ENCODE results near the gene SCIMP.
"Not testable (repeated sequence)": the region's sequence is repeated elsewhere in the genome, so short reads cannot be mapped to it uniquely, and the experiment has no call there.

SCIMP gene

GRCh38 chr17:5241861-5242671 is 7.4 kb upstream of the SCIMP start:
- H3K4me3 ChIP-seq (ENCODE audit: low read depth, low read length), result no peak overlapping the region
- DNase-seq (ENCODE audit: low read depth), result no peak

GRCh38 chr17:5239769-5240168 is 5.1 kb upstream of the SCIMP start:
- DNase-seq (ENCODE audit: low read depth); H3K4me3 ChIP-seq (ENCODE audit: low read depth, low read length): not testable (repeated sequence)

GRCh38 chr17:5238333-5238732 is 3.7 kb upstream of the SCIMP start:
- H3K4me3 ChIP-seq (ENCODE audit: low read depth, low read length), result no peak overlapping the region
- no peak for DNase-seq (ENCODE audit: low read depth)

DNA sequence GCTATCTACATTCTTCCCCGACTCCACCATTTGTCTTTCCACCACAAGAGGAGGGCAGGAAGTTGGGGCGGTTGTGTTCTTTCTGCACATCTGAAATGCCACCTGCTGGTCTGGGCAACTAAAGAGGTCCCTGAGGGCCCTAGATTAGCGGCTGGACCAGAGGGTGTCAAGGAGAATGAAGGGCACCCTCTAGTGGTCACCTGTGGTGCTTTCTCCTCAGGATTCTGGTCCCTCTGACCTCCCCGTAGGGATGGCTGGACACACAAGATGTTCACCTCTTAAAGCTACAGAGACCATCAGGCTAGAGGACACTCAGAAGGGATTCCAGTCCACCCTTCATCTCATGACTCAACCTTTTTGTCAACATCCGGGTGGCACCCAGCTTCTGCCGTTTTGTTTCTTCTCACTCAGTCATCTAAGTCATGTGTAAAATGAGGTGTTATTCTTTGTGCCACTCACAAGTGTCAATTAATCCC is 2.9 kb upstream of the SCIMP start:
- peak; percentile 5 for DNase-seq (ENCODE audit: low read depth)
- H3K4me3 ChIP-seq (ENCODE audit: low read depth, low read length), result no peak overlapping the region

DNA sequence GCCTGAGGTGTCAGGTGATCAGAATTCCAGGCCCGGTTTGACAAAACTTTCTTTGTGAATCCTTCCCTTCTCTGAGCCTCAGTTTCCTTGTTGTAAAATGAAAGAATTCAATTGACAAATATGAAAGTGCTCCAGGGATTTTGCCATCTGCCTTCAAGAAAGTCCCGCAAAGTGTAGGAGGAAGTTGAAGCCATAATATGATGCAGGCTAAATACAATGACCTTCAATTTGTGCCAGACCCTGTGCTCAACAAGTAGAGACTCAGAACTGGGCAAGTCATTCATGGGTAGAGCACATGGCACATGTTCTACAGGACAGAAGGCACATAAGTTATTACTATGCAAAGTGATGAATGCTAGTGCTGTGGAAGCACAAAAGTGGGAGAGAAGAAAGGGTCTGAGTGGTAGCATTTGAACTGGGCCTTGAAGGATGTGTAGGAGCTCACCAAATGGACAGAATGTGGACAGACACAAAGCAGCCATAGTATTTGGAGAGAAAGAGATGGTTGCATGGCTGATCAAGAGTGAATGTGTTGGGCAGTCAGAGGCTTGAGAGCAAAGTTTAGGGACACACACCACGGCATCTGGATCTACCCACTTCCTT is 2.4 kb upstream of the SCIMP start:
- no peak for DNase-seq (ENCODE audit: low read depth)
- no peak overlapping the region for H3K4me3 ChIP-seq (ENCODE audit: low read depth, low read length)

GRCh38 chr17:5233492-5233891 is 1.2 kb downstream of the SCIMP start:
- DNase-seq (ENCODE audit: low read depth); H3K4me3 ChIP-seq (ENCODE audit: low read depth, low read length): not testable (repeated sequence)

GRCh38 chr17:5226940-5227878 is 7.5 kb downstream of the SCIMP start:
- no peak for DNase-seq (ENCODE audit: low read depth)
- no peak overlapping the region for H3K4me3 ChIP-seq (ENCODE audit: low read depth, low read length)

GRCh38 chr17:5225668-5226457 is 8.8 kb downstream of the SCIMP start:
- DNase-seq (ENCODE audit: low read depth), result no peak
- no peak overlapping the region for H3K4me3 ChIP-seq (ENCODE audit: low read depth, low read length)

GRCh38 chr17:5221912-5222311 is 12.7 kb downstream of the SCIMP start:
- not testable (repeated sequence) for DNase-seq (ENCODE audit: low read depth); H3K4me3 ChIP-seq (ENCODE audit: low read depth, low read length)

DNA sequence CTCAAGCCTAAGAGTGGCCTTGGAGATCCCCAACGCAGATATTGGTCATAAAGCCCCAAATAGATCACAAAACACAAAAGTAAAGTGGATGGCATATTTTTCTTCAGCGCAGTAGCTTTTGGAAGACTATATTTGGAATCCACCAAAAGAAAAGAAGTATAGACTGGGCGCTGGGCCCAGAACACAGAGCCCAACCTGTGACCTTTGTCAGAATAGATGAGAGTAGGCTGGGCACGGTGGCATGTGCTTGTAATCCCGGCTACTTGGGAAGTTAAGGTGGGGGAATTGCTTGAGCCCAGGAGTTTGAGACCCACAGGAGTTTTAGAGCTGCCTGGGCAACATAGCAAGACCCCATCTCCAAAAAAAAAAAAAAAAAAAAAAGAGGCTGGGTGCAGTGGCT is 14.6 kb downstream of the SCIMP start:
- H3K4me3 ChIP-seq (ENCODE audit: low read depth, low read length), result no peak overlapping the region
- DNase-seq (ENCODE audit: low read depth), result no peak

GRCh38 chr17:5219536-5219935 is 15.1 kb downstream of the SCIMP start:
- no peak overlapping the region for H3K4me3 ChIP-seq (ENCODE audit: low read depth, low read length)
- DNase-seq (ENCODE audit: low read depth), result no peak

- not testable (repeated sequence) for H3K4me3 ChIP-seq (ENCODE audit: low read depth, low read length); DNase-seq (ENCODE audit: low read depth)
These were observed 17.1 kb downstream of the SCIMP start for GRCh38 chr17:5217562-5217961.

DNA sequence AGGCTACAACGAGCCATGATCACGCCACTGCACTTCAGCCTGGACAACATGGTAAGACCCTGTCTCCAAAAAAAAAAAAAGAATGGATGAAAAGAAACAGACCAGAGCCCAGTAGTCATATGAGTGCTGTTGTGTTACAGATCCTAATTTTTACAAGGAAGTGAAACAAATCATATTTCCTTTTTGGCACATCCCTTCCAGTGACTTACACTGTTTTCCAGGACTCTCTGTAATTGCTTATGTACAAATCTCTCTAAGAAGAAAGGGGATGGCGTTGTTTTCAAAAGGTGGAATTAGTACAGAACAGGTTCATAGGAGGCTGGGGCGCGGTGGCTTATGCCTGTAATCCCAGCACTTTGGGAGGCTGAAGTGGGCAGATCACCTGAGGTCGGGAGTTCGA is 23.2 kb downstream of the SCIMP start:
- no peak overlapping the region for H3K4me3 ChIP-seq (ENCODE audit: low read depth, low read length)
- no peak for DNase-seq (ENCODE audit: low read depth)

DNA sequence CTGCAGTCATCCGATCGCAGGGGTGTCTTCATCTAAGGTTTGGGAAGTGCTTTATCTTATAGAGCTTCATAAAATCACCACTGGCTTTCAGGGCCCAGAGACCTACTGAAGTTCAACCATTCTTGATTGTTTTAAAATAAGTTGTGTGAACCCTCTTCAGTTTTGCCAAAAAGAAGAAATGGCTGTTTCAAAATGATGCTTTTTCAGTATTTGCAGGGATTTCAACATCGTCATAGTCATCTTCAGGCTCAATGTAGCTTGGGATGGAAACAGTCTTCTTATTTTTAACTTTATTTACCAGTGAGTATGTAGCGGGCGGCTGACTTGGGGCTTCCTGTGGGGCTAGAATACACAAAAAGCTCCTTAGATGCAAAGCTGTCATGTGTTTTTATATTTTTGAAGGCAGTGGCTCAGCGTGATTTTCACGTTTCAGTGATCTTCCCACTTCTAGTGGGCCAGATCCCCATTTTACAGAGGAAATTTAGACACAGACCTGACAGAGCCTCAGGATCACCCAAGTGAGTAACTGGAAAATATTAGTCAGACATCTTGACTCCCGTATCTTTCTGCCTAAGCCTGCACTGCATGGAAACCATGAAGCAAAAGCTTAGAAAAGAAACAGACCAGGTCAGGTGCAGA is 23.9 kb downstream of the SCIMP start:
- DNase-seq (ENCODE audit: low read depth), result no peak
- H3K4me3 ChIP-seq (ENCODE audit: low read depth, low read length), result no peak overlapping the region

- no peak for DNase-seq (ENCODE audit: low read depth)
These were observed 24.6 kb downstream of the SCIMP start for GRCh38 chr17:5210091-5210490.

GRCh38 chr17:5209396-5209795 is 25.3 kb downstream of the SCIMP start:
- no peak overlapping the region for H3K4me3 ChIP-seq (ENCODE audit: low read depth, low read length)
- peak; percentile 43 for DNase-seq (ENCODE audit: low read depth)

More at GRCh38 chr17:5210091-5210490, 24.6 kb downstream of the SCIMP start:
- H3K4me3 ChIP-seq (ENCODE audit: low read depth, low read length), result no peak overlapping the region

DNA sequence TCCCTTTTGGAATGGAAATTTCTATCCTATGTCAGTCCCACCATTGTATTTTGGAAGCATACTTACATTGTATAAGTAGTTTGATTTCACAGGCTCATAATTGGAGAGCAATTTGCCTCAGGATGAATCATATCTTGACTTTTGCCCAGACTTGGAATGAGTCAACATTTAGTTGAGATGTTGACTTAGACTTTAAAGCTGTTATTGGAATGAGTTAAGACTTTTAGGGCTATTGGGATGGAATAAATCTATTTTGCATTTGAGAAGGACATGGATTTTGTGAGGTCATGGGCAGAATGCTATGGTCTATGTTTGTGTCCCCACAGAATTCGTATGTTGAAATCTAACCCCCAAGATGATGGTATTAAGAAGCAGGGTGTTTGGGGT is 30.8 kb downstream of the SCIMP start:
- DNase-seq (ENCODE audit: low read depth), result peak; percentile 48
- H3K4me3 ChIP-seq (ENCODE audit: low read depth, low read length), result no peak overlapping the region

DNA sequence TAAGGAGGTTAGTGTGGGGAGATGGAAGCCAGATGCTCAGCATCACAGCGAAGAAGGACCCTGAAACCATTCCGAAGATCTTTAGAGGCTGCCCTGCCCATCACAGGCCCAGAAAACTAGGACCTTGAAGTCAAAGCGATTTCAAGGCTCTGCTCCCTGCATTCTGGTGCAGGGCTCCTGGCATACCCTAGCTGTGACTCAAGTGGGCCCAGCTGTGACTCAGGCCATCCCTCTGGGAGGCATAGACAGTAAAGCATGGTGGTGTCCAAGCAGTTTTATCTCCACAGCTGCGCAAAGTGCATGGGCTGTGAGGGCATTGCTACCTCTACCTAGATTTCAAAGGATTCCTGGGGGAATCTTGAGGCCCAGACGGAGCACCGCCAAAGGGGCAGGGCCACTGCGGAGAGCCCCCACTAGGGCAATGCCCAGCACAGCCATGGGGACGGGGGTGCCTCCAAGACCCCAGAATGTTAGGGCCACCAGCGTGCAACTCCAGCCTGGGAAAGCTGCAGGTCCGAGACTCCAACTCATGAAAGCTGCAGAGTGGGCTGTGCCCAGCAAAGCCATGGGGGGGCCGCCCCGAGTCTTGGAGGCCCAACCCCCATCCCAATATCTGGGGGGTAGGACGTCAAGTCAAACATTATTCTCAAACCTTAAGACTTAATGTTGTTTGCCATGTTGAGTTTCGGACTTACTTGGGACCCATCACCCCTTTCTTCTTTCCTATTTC is 31.3 kb downstream of the SCIMP start:
- DNase-seq (ENCODE audit: low read depth), result no peak

More for the DNA sequence above, 31.3 kb downstream of the SCIMP start:
- no peak overlapping the region for H3K4me3 ChIP-seq (ENCODE audit: low read depth, low read length)
